ENCODE measurements around the gene PLTP. TPM values are rescaled to one million over a fixed set of nuclear protein-coding genes. Genes with fewer than 3 reads are reported as not detected.

Gene PLTP
- total RNA-seq, 1 experiment from 2014 or later, result 61.5 TPM

GRCh38 chr20:45918779-45919537 lies 7.0 kb upstream of the PLTP start:
- no peak overlapping the region for H3K4me3 ChIP-seq (ENCODE audit: low read length)
- no peaks in the 10 kb centered on the region for H3K9me2 ChIP-seq (replicated peaks; ENCODE audit: low read length)
- no peaks in the 10 kb centered on the region for H4K20me1 ChIP-seq (ENCODE audit: low read length)
- intact Hi-C loops (cut with micrococcal nuclease), result no loop called here
- no peak overlapping the region for H2AFZ ChIP-seq (ENCODE audit: low read length)
- H3K4me1 ChIP-seq (ENCODE audit: insufficient read depth, low read length), result peaks cover 8% of the 10 kb centered on the region
- no peak for ATAC-seq
- no peak overlapping the region for H3K9ac ChIP-seq (ENCODE audit: low read length)
- no peaks in the 10 kb centered on the region for H3K27me3 ChIP-seq (ENCODE audit: low read length)
- no TSS peak for BruUV-seq (replicated peaks)
- no peaks in the 10 kb centered on the region for H3K36me3 ChIP-seq (ENCODE audit: low read depth, low read length)
- ChIA-PET CTCF (no interaction called here), POLR2A (ENCODE audit: unreplicated experiment) (interaction anchor here (0.6 kb wide), 1 partner anchor 38 kb away, joined by 3 read pairs; no protein-coding TSS in a partner anchor)
- H3K4me2 ChIP-seq (ENCODE audit: low read length), result no peak overlapping the region
- H3K27ac ChIP-seq (ENCODE audit: low read length), result no peak overlapping the region
- no peaks in the 10 kb centered on the region for H3K9me3 ChIP-seq (ENCODE audit: low read length)
- H3F3A ChIP-seq (ENCODE audit: low read length, unreplicated experiment), result no peaks in the 10 kb centered on the region
- H3K79me2 ChIP-seq (ENCODE audit: low read length), result no peaks in the 10 kb centered on the region
- TF ChIP-seq EZH2phosphoT487 (IDR thresholded peaks at IDR 0.05; ENCODE audit: borderline replicate concordance, low read length) (no peak), CTCF (conservative IDR thresholded peaks at IDR 0.05; ENCODE audit: low read depth, low read length) (no peak)
- DNase-seq, result peak; percentile 22

- no peak for TF ChIP-seq CTCF (conservative IDR thresholded peaks at IDR 0.05; ENCODE audit: low read depth, low read length)
- no peak for TF ChIP-seq EZH2 (IDR thresholded peaks at IDR 0.05; ENCODE audit: low read length, unreplicated experiment)
- no peak for TF ChIP-seq EZH2phosphoT487 (IDR thresholded peaks at IDR 0.05; ENCODE audit: borderline replicate concordance, low read length)
- 0 out of 2 replicates have a peak overlapping the region, but pooled peaks have one; percentile 7 for H2AFZ ChIP-seq (ENCODE audit: low read length)
- peaks cover 8% of the 10 kb centered on the region for H3K4me1 ChIP-seq (ENCODE audit: insufficient read depth, low read length)
- H4K20me1 ChIP-seq (ENCODE audit: low read length), result no peaks in the 10 kb centered on the region
- no peaks in the 10 kb centered on the region for H3K27me3 ChIP-seq (ENCODE audit: low read length)
- H3K4me2 ChIP-seq (ENCODE audit: low read length), result no peak overlapping the region
- ATAC-seq (no peak), DNase-seq (no peak)
- ChIA-PET CTCF (no interaction called here), POLR2A (ENCODE audit: unreplicated experiment) (no interaction called here)
- no TSS peak for BruUV-seq (replicated peaks)
- no peaks in the 10 kb centered on the region for H3K36me3 ChIP-seq (ENCODE audit: low read depth, low read length)
- no peak overlapping the region for H3K4me3 ChIP-seq (ENCODE audit: low read length)
- H3K9me2 ChIP-seq (replicated peaks; ENCODE audit: low read length), result no peaks in the 10 kb centered on the region
- no peaks in the 10 kb centered on the region for H3F3A ChIP-seq (ENCODE audit: low read length, unreplicated experiment)
- H3K79me2 ChIP-seq (ENCODE audit: low read length), result no peaks in the 10 kb centered on the region
- no peak overlapping the region for H3K27ac ChIP-seq (ENCODE audit: low read length)
- intact Hi-C loops (cut with micrococcal nuclease), result no loop called here
- no peaks in the 10 kb centered on the region for H3K9me3 ChIP-seq (ENCODE audit: low read length)
- no peak overlapping the region for H3K9ac ChIP-seq (ENCODE audit: low read length)
Measured at GRCh38 chr20:45918182-45918737, 6.3 kb upstream of the PLTP start.

GRCh38 chr20:45917790-45918141 lies 5.8 kb upstream of the PLTP start:
- Histone ChIP-seq H3K27me3 (ENCODE audit: low read length) (no peaks in the 10 kb centered on the region), H3K27ac (ENCODE audit: low read length) (no peak overlapping the region), H3K4me3 (ENCODE audit: low read length) (no peak overlapping the region), H3F3A (ENCODE audit: low read length, unreplicated experiment) (no peaks in the 10 kb centered on the region), H2AFZ (ENCODE audit: low read length) (no peak overlapping the region), H3K9me2 (replicated peaks; ENCODE audit: low read length) (no peaks in the 10 kb centered on the region), H3K9ac (ENCODE audit: low read length) (no peak overlapping the region), H3K79me2 (ENCODE audit: low read length) (no peaks in the 10 kb centered on the region), H3K9me3 (ENCODE audit: low read length) (no peaks in the 10 kb centered on the region), H3K4me2 (ENCODE audit: low read length) (no peak overlapping the region), H4K20me1 (ENCODE audit: low read length) (no peaks in the 10 kb centered on the region), H3K4me1 (ENCODE audit: insufficient read depth, low read length) (peaks cover 8% of the 10 kb centered on the region), H3K36me3 (ENCODE audit: low read depth, low read length) (no peaks in the 10 kb centered on the region)
- DNase-seq (no peak), ATAC-seq (no peak)
- CTCF ChIA-PET, result no interaction called here
- POLR2A ChIA-PET (ENCODE audit: unreplicated experiment), result no interaction called here
- intact Hi-C loops (cut with micrococcal nuclease), result no loop called here
- TF ChIP-seq EZH2phosphoT487 (IDR thresholded peaks at IDR 0.05; ENCODE audit: borderline replicate concordance, low read length) (no peak), CTCF (conservative IDR thresholded peaks at IDR 0.05; ENCODE audit: low read depth, low read length) (no peak), EZH2 (IDR thresholded peaks at IDR 0.05; ENCODE audit: low read length, unreplicated experiment) (no peak)
- no TSS peak for BruUV-seq (replicated peaks)

Data from PC-3 (cell line).